Measurements from ENCODE around the gene PLCB1. TPM values are rescaled to one million over a fixed set of nuclear protein-coding genes. Genes with fewer than 3 reads are reported as not detected.

The PLCB1 gene
- total RNA-seq, 1 donor: 13.4 TPM

GRCh38 chr20:8652396-8652795 lies 520.3 kb downstream of the PLCB1 start:
- H3K4me2 ChIP-seq (ENCODE audit: insufficient read depth, low read length): no peak overlapping the region
- no peak for TF ChIP-seq CTCF (IDR thresholded peaks at IDR 0.05; ENCODE audit: extremely low read depth, low read depth, low read length)
- peaks cover 7% of the 10 kb centered on the region for H3K4me1 ChIP-seq (ENCODE audit: insufficient read depth, low read length)
- H3K9me3 ChIP-seq (ENCODE audit: low read depth, low read length): no peaks in the 10 kb centered on the region
- H3K36me3 ChIP-seq (ENCODE audit: insufficient read depth, low read length): no peaks in the 10 kb centered on the region
- H3K27me3 ChIP-seq (ENCODE audit: insufficient read depth, low read length): no peaks in the 10 kb centered on the region
- DNase-seq (ENCODE audit: insufficient read length, low spot score, missing footprints): no peak
- H3K27ac ChIP-seq (ENCODE audit: low read depth, low read length): no peak overlapping the region
- no peaks in the 10 kb centered on the region for H3K79me2 ChIP-seq (ENCODE audit: insufficient read depth, low read length)
- no peaks in the 10 kb centered on the region for H4K20me1 ChIP-seq (ENCODE audit: insufficient read depth, low read length)
- no peak overlapping the region for H3K4me3 ChIP-seq (ENCODE audit: insufficient read depth, low read length)
- H2AFZ ChIP-seq (ENCODE audit: low read length): no peak overlapping the region

GRCh38 chr20:8654486-8654885 lies 522.4 kb downstream of the PLCB1 start:
- H3K27me3 ChIP-seq (ENCODE audit: insufficient read depth, low read length): no peaks in the 10 kb centered on the region
- DNase-seq (ENCODE audit: insufficient read length, low spot score, missing footprints): no peak

GRCh38 chr20:8656335-8656734 lies 524.3 kb downstream of the PLCB1 start:
- no peaks in the 10 kb centered on the region for H3K27me3 ChIP-seq (ENCODE audit: insufficient read depth, low read length)
- no peaks in the 10 kb centered on the region for H3K79me2 ChIP-seq (ENCODE audit: insufficient read depth, low read length)
- H4K20me1 ChIP-seq (ENCODE audit: insufficient read depth, low read length): no peaks in the 10 kb centered on the region
- no peaks in the 10 kb centered on the region for H3K9me3 ChIP-seq (ENCODE audit: low read depth, low read length)
- no peak overlapping the region for H2AFZ ChIP-seq (ENCODE audit: low read length)
- H3K4me2 ChIP-seq (ENCODE audit: insufficient read depth, low read length): no peak overlapping the region
- H3K27ac ChIP-seq (ENCODE audit: low read depth, low read length): no peak overlapping the region
- H3K4me3 ChIP-seq (ENCODE audit: insufficient read depth, low read length): no peak overlapping the region
- H3K4me1 ChIP-seq (ENCODE audit: insufficient read depth, low read length): no peaks in the 10 kb centered on the region
- no peak for TF ChIP-seq CTCF (IDR thresholded peaks at IDR 0.05; ENCODE audit: extremely low read depth, low read depth, low read length)
- no peak for DNase-seq (ENCODE audit: insufficient read length, low spot score, missing footprints)
- H3K36me3 ChIP-seq (ENCODE audit: insufficient read depth, low read length): no peaks in the 10 kb centered on the region

More at GRCh38 chr20:8654486-8654885, 522.4 kb downstream of the PLCB1 start:
- TF ChIP-seq CTCF (IDR thresholded peaks at IDR 0.05; ENCODE audit: extremely low read depth, low read depth, low read length): no peak
- Histone ChIP-seq H3K4me3 (ENCODE audit: insufficient read depth, low read length) (no peak overlapping the region), H3K79me2 (ENCODE audit: insufficient read depth, low read length) (no peaks in the 10 kb centered on the region), H2AFZ (ENCODE audit: low read length) (no peak overlapping the region), H3K4me2 (ENCODE audit: insufficient read depth, low read length) (no peak overlapping the region), H3K4me1 (ENCODE audit: insufficient read depth, low read length) (no peaks in the 10 kb centered on the region), H3K36me3 (ENCODE audit: insufficient read depth, low read length) (no peaks in the 10 kb centered on the region), H3K27ac (ENCODE audit: low read depth, low read length) (no peak overlapping the region), H3K9me3 (ENCODE audit: low read depth, low read length) (no peaks in the 10 kb centered on the region), H4K20me1 (ENCODE audit: insufficient read depth, low read length) (no peaks in the 10 kb centered on the region)

GRCh38 chr20:8657664-8658063 lies 525.6 kb downstream of the PLCB1 start:
- DNase-seq (ENCODE audit: insufficient read length, low spot score, missing footprints): no peak

More at GRCh38 chr20:8657664-8658063, 525.6 kb downstream of the PLCB1 start:
- Histone ChIP-seq H3K9me3 (ENCODE audit: low read depth, low read length) (no peaks in the 10 kb centered on the region), H3K79me2 (ENCODE audit: insufficient read depth, low read length) (no peaks in the 10 kb centered on the region), H3K27me3 (ENCODE audit: insufficient read depth, low read length) (no peaks in the 10 kb centered on the region), H2AFZ (ENCODE audit: low read length) (no peak overlapping the region), H3K4me2 (ENCODE audit: insufficient read depth, low read length) (no peak overlapping the region), H3K4me1 (ENCODE audit: insufficient read depth, low read length) (no peaks in the 10 kb centered on the region), H3K4me3 (ENCODE audit: insufficient read depth, low read length) (no peak overlapping the region), H3K27ac (ENCODE audit: low read depth, low read length) (no peak overlapping the region), H4K20me1 (ENCODE audit: insufficient read depth, low read length) (no peaks in the 10 kb centered on the region), H3K36me3 (ENCODE audit: insufficient read depth, low read length) (no peaks in the 10 kb centered on the region)
- no peak for TF ChIP-seq CTCF (IDR thresholded peaks at IDR 0.05; ENCODE audit: extremely low read depth, low read depth, low read length)
